ENCODE measurements around the gene DEFB124. TPM values are rescaled to one million over a fixed set of nuclear protein-coding genes. Genes with fewer than 3 reads are reported as not detected.
A peak's percentile ranks its signal among the peaks of the same experiment; 100 is the strongest.
"Not testable (repeated sequence)": the region's sequence is repeated elsewhere in the genome, so short reads cannot be mapped to it uniquely, and the experiment has no call there.

Gene DEFB124
- total RNA-seq (not detected), total RNA-seq (0 to 0.18 (median 0) reads per million in 172 experiments)
- polyA plus RNA-seq (2013, experiment 1 of 2): not detected
- polyA plus RNA-seq (2013, experiment 2 of 2): not detected

DNA sequence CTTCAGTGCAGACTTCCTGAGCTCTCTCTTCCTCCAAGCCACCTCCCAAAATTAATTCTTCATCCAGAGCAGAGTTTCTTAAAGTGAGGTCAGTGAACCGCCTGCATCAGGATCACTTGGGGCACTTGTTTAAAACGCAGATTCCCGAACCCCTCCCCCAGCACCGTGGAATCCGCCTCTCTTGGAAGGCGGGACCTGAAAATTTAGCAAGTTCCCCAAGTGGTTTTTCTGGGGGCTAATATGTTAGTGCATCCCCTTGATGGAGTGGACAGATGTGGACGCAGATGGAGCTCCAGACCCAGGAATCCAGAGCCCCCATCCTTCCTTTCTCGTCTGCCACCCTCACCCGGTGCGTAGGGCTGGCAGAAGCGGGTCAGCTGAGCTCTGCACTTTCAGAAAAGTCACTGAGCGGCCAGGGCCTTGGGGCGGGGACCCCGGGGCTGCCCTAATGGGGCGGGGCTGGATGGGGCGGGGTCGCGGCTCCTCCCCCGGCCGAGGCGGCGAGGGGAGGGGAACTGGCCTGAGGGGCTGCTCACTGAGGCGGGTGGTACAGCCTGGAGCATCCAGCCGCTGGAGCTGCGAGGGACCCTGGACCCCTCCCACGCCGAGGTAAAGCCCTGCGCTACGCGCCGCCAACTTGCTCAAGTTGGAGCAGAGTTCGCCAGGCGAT, at the start of gene DEFB124, which contains the start of gene REM1:
DEFB124 (minus strand) TSS at position 370 of the 670 bp plus-strand sequence. CDS start 2,114 bp downstream, outside the sequence.
REM1 (plus strand) TSS at position 531 of the 670 bp plus-strand sequence. CDS start 1,158 bp downstream, outside the sequence.
- no peak for TF ChIP-seq CTCF (IDR thresholded peaks at IDR 0.05)
- Mint-ChIP-seq H3K4me3 (no peak within 1 kb of the TSS), H3K9me3 (no peaks in the 10 kb centered on the region), H3K36me3 (ENCODE audit: low read depth) (no peaks in the 10 kb centered on the region), H3K27ac (no peak within 1 kb of the TSS), H3K27me3 (peaks cover 62% of the 10 kb centered on the region), H3K4me1 (ENCODE audit: low read depth) (no peaks in the 10 kb centered on the region)
- H3K36me3 ChIP-seq (ENCODE audit: insufficient read depth, low read length): no peaks in the 10 kb centered on the region
- DNase-seq (no peak), ATAC-seq (ENCODE audit: poor library complexity) (no peak)
- H3K9me3 ChIP-seq (ENCODE audit: control insufficient read depth in 1 of 2, insufficient read depth in 1 of 2, low read length in 2 of 2): peaks cover 0 to 17% of the 10 kb centered on the region in 2 experiments
- peaks cover 22 to 35% of the 10 kb centered on the region in 2 experiments for H3K27me3 ChIP-seq (ENCODE audit: control insufficient read depth in 1 of 2, insufficient read depth in 2 of 2, low read length in 2 of 2)
- intact Hi-C loops (cut with DNase I, micrococcal nuclease): no loop called here
- peaks cover 8% of the 10 kb centered on the region for H3K4me1 ChIP-seq (ENCODE audit: insufficient read depth, low read length)
- no peak within 1 kb of the TSS for H3K4me3 ChIP-seq (ENCODE audit: low read length)
- POLR2A ChIA-PET: no interaction called here
- no peak within 1 kb of the TSS for H3K27ac ChIP-seq (ENCODE audit: low read depth in 1 of 2, low read length in 2 of 2)
- CTCF ChIA-PET: interaction anchor here (0.8 to 1.3 kb wide), 2 partner anchors 15 to 28 kb away, joined by 3 read pairs; no protein-coding TSS in a partner anchor

GRCh38 chr20:31523361-31524283, 48.7 kb upstream of the DEFB124 start:
- Histone ChIP-seq H3K4me3 (ENCODE audit: low read length) (no peak overlapping the region), H3K9me3 (ENCODE audit: control insufficient read depth in 1 of 2, insufficient read depth in 1 of 2, low read length in 2 of 2) (no peaks in the 10 kb centered on the region), H3K27ac (ENCODE audit: low read depth in 1 of 2, low read length in 2 of 2) (no peak overlapping the region), H3K36me3 (ENCODE audit: insufficient read depth, low read length) (peaks cover 41% of the 10 kb centered on the region), H3K4me1 (ENCODE audit: insufficient read depth, low read length) (peaks cover 37% of the 10 kb centered on the region), H3K27me3 (ENCODE audit: control insufficient read depth in 1 of 2, insufficient read depth in 2 of 2, low read length in 2 of 2) (no peaks in the 10 kb centered on the region)
- no peak overlapping the region for H3K27ac Mint-ChIP-seq
- peaks cover 67% of the 10 kb centered on the region for H3K36me3 Mint-ChIP-seq (ENCODE audit: low read depth)
- intact Hi-C loops (cut with DNase I, micrococcal nuclease): no loop called here
- H3K27me3 Mint-ChIP-seq: no peaks in the 10 kb centered on the region
- H3K4me1 Mint-ChIP-seq (ENCODE audit: low read depth): peaks cover 39% of the 10 kb centered on the region
- H3K4me3 Mint-ChIP-seq: no peak overlapping the region
- ChIA-PET POLR2A (no interaction called here), CTCF (interaction anchor here (1.6 kb wide), 1 partner anchor 21 kb away, joined by 5 read pairs; no protein-coding TSS in a partner anchor)
- TF ChIP-seq CTCF (IDR thresholded peaks at IDR 0.05): no peak
- H3K9me3 Mint-ChIP-seq: no peaks in the 10 kb centered on the region
- ATAC-seq (ENCODE audit: poor library complexity) (no peak), DNase-seq (peak in 2 of 14 experiments; percentile 60 to 72)

GRCh38 chr20:31522731-31523130, 47.8 kb upstream of the DEFB124 start:
- peak in 2 of 14 experiments; percentile 29 to 32 for DNase-seq
- no peak overlapping the region for H3K4me3 ChIP-seq (ENCODE audit: low read length)
- ChIA-PET CTCF (interaction anchor here (1.2 to 1.6 kb wide), 2 partner anchors 20 to 215 kb away, joined by 4 to 5 read pairs; no protein-coding TSS in a partner anchor), POLR2A (no interaction called here)
- H3K9me3 ChIP-seq (ENCODE audit: control insufficient read depth in 1 of 2, insufficient read depth in 1 of 2, low read length in 2 of 2): no peaks in the 10 kb centered on the region
- intact Hi-C loops (cut with DNase I, micrococcal nuclease): no loop called here
- no peak for ATAC-seq (ENCODE audit: poor library complexity)
- H3K4me1 ChIP-seq (ENCODE audit: insufficient read depth, low read length): peaks cover 40% of the 10 kb centered on the region
- no peak for TF ChIP-seq CTCF (IDR thresholded peaks at IDR 0.05)
- Mint-ChIP-seq H3K36me3 (ENCODE audit: low read depth) (peaks cover 63% of the 10 kb centered on the region), H3K4me3 (no peak overlapping the region), H3K4me1 (ENCODE audit: low read depth) (peaks cover 39% of the 10 kb centered on the region), H3K9me3 (no peaks in the 10 kb centered on the region), H3K27me3 (no peaks in the 10 kb centered on the region), H3K27ac (no peak overlapping the region)
- no peaks in the 10 kb centered on the region for H3K27me3 ChIP-seq (ENCODE audit: control insufficient read depth in 1 of 2, insufficient read depth in 2 of 2, low read length in 2 of 2)
- no peak overlapping the region for H3K27ac ChIP-seq (ENCODE audit: low read depth in 1 of 2, low read length in 2 of 2)
- peaks cover 33% of the 10 kb centered on the region for H3K36me3 ChIP-seq (ENCODE audit: insufficient read depth, low read length)

DNA sequence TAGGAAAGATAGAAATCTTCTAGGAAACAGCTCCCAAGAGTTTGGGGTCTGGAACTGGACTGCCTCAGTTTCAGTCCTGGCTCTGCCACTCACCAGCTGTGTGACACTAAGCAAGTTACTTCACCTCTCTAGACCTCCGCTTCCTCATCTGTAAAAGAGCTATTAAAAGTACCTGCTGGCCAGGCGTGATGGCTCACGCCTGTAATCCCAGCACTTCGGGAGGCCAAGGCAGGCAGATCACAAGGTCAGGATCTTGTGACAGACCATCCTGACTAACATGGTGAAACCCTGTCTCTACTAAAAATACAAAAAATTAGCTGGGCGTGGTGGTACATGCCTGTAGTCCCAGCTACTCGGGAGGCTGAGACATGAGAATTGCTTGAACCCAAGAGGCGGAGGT, 46.3 kb upstream of the DEFB124 start:
- H3K27ac Mint-ChIP-seq; H3K4me3 ChIP-seq (ENCODE audit: low read length); ATAC-seq (ENCODE audit: poor library complexity); H3K27me3 Mint-ChIP-seq; H3K4me3 Mint-ChIP-seq; H3K9me3 Mint-ChIP-seq; H3K27me3 ChIP-seq (ENCODE audit: control insufficient read depth in 1 of 2, insufficient read depth in 2 of 2, low read length in 2 of 2); H3K27ac ChIP-seq (ENCODE audit: low read depth in 1 of 2, low read length in 2 of 2); POLR2A ChIA-PET; intact Hi-C loops (cut with DNase I, micrococcal nuclease); H3K9me3 ChIP-seq (ENCODE audit: control insufficient read depth in 1 of 2, insufficient read depth in 1 of 2, low read length in 2 of 2): not testable (repeated sequence)
- CTCF ChIA-PET: interaction anchor here (1.4 kb wide), 1 partner anchor 92 kb away, joined by 5 read pairs; no protein-coding TSS in a partner anchor
- Mint-ChIP-seq H3K36me3 (ENCODE audit: low read depth) (peaks cover 48% of the 10 kb centered on the region), H3K4me1 (ENCODE audit: low read depth) (peaks cover 39% of the 10 kb centered on the region)
- peak in 2 of 14 experiments; percentile 30 to 55 for DNase-seq
- H3K36me3 ChIP-seq (ENCODE audit: insufficient read depth, low read length): peaks cover 23% of the 10 kb centered on the region
- peaks cover 55% of the 10 kb centered on the region for H3K4me1 ChIP-seq (ENCODE audit: insufficient read depth, low read length)
